Astrocyte of the hippocampus (primary cell): ENCODE measurements around the gene MAP1S.

Source experiments
- DNase-seq: peaks from one replicate; pipeline ENCODE4 v3.0.0; 2011; ENCODE audit warnings: low read depth, low spot score

MAP1S gene, protein sequence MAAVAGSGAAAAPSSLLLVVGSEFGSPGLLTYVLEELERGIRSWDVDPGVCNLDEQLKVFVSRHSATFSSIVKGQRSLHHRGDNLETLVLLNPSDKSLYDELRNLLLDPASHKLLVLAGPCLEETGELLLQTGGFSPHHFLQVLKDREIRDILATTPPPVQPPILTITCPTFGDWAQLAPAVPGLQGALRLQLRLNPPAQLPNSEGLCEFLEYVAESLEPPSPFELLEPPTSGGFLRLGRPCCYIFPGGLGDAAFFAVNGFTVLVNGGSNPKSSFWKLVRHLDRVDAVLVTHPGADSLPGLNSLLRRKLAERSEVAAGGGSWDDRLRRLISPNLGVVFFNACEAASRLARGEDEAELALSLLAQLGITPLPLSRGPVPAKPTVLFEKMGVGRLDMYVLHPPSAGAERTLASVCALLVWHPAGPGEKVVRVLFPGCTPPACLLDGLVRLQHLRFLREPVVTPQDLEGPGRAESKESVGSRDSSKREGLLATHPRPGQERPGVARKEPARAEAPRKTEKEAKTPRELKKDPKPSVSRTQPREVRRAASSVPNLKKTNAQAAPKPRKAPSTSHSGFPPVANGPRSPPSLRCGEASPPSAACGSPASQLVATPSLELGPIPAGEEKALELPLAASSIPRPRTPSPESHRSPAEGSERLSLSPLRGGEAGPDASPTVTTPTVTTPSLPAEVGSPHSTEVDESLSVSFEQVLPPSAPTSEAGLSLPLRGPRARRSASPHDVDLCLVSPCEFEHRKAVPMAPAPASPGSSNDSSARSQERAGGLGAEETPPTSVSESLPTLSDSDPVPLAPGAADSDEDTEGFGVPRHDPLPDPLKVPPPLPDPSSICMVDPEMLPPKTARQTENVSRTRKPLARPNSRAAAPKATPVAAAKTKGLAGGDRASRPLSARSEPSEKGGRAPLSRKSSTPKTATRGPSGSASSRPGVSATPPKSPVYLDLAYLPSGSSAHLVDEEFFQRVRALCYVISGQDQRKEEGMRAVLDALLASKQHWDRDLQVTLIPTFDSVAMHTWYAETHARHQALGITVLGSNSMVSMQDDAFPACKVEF

DNA sequence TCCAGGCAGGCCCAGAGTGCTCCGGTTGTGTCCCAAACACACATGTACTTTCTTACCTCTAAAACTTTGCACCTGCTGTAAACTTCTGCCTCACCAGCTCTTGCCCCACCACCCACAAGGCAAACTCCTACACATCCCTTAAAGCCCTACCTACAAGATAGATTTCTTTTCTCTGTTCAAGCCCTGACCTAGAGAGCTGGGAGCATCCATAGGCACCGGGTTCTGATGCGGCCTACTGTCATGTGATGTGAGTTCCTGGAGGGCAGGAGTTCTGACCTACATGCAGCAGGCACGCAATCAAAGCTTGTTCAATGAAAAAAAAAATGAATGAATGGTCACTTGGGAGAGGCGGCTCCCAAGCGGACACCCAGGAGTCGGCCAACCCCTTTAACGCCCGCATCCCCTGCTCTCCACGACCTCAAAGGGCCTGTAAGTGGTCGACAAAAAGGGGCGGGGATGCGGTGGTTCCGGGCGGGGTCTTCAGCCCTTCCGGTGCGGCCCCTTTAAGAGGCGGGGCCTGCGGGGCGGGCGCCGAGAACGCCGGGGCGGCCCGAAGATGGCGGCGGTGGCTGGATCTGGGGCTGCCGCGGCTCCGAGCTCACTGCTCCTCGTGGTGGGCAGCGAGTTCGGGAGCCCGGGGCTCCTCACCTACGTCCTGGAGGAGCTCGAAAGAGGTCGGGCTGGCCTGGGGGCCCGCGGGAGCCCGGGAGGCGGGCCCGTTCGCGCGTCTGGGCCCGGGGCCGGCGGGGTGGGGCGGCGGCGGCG is at the start of gene MAP1S:
MAP1S (plus strand) TSS at position 534 of the 765 bp plus-strand sequence; CDS start at position 557, 23 bp downstream.
- peak; percentile 77 for DNase-seq

DNA sequence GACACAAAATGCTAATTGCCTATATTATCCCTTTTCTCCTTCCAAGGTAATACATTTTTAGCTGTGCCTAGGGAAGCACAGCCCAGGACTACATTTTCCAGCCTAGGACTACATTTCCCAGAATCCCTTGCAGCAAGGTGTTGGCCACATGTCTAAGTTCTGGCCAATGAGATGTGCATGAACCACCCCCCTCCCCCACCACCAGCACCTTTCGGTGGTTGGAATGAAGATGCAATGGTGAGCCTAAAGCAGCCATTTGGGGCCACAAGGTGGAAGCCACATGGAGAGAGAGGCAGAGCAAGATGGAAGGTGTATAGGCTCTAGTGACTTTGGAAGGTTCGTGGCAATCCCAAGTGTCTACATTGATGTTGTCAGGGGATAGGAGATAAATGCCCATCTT is 47.4 kb upstream of the MAP1S start:
- DNase-seq: peak; percentile 46

DNA sequence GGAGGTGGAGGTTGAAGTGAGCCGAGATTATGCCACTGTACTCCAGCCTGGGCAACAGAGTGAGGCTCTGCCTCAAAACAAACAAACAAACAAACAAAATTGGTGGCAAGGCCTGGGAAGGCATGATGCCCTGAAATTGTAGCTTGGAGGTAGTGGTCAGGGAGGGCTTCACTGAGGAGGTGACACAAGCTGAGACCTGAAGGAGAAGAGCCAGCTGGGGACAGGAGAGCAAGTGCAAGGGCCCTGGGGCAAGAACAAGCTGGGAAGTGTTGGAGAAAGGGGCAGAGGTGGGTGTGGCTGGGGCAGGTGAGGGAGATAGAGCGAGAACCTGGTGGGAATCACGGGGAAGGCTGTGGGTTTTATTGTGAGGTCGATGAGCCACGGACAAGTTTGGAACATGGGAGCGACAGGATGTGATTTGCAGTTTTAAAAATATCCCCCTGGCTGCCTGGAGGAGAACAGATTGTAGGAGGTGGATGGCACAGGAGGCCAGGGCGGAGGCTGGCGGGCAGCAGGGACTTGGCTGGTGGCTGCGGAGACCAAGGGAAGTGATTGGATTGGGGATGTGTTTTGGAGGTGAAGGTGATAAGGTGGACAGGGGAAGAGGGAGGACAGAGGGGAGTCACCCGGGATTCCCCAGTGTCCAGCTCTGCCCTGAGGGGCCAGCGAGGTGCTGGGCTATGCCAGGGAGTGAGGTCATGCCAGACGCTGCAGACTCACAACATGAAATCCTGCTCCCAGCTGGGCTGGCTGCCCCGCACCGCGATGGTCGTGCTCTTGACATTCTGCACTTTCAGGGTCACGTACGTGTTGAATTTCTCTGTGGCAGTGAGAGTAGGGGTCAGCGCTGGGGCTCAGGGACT is 45.1 kb upstream of the MAP1S start:
- DNase-seq: no peak

DNA sequence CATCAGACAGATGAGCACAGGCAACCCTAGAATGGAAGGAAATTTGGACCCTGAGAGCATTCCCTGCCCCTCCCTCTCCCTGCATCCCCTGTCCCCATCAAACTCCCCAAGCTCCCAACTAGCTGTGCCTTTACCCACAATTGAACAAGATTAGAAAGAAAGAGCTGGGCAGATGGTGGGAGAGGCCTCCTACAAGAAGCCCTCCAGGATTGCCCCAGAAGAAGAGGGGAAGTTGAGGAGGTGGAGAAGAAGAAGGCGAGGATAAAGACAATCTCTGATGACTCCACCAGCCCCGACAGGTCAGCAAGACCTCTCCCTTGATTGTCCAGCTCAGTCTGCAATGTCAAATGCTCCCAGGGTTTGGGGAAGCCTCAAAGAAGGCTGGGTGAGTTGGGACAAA is 43.0 kb upstream of the MAP1S start:
- DNase-seq: no peak

DNA sequence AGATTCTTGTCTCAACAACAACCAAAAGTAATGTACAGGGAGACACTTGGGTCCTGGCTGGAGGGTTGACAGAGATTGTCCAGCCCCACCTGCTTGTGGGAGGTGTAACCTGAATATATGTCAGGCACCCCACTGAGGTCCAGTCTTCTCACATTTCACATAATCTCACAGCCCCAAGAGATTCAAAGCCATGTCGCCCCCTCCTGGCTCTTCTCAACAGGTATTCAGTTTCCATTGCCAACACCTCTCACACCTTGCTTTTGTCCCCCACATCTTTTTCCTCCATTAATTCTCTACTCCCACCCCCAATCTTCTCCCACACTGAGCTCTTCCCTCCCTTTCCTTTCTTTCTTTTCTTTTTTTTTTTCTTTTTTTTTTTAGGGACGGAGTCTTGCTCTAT is 42.3 kb upstream of the MAP1S start:
- DNase-seq: no peak

DNA sequence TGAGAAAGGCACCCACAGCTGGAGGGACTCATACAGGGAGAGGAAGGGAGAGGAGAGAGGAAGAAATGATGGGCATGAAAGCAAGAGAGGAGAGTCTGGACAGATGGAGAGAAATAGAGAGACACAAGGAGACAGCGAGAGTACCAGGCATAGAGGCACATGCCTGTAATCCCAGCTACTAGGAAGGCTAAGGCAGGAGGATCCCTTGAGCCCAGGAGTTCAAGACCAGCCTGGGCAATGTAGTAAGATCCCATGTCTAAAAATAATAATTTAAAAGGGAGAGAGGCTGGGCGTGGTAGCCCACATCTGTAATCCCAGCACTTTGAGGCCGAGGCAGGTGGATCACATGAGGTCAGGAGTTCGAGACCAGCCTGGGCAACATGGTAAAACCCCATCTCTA is 40.4 kb upstream of the MAP1S start:
- no peak for DNase-seq

DNA sequence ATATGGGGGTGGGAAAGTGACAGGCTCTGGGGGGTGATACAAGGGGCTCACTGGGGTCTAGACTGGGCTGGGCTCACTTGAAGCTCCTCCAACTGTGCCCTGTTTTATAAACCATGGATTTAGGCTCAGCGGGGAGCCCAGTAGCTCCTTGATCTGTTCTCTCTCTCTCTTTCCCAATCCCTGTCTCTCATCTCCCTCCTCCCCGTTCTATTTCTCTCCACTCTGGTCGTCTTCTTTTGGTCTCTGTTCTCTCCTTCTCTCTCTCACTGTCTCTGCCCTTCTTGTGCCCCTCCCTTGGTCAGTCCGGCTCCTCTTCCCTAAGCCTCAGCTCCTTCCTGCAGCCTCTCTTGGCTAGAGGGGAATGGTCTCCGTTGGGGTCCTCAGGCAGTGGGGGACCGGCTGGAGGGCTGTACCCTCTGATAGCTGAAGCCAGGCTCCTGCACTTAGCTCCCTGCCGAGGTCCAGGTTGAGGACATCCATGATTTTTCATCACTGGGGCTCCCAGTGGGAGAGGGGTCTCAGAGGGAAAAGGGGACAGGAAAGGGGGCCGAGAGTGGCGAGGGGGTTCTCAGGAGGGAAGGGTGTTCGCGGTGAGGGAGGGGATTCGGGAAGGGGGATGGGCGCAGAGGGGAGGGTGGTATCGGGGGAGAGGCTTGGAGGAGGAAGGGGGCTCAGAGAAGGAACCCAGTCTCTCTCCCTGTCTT is 39.6 kb upstream of the MAP1S start:
- DNase-seq: no peak

DNA sequence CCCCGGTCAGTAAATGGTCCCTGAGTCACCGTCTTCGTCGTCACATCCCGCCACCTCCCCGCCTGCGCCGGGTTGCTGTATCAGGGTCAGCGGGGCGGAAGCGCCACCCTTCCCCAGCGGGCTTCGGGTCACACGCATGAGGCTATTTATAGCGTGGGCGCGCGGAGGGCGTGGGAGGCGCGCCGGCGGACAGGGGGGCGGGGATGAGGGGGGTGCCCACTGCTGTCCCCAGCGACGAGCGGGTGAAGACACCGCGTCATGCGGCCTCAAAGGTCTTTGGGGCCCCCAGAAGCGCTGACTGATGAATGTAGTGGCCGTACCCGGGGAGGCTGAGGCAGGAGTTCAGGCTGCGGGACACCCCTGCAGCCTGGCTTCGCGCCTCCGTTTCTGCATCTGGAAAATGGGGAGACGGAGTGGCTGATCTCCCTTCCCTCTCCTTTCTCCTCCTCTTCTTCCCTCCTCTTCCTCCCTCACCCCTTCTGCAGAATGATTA is 39.0 kb upstream of the MAP1S start:
- DNase-seq: peak; percentile 61

DNA sequence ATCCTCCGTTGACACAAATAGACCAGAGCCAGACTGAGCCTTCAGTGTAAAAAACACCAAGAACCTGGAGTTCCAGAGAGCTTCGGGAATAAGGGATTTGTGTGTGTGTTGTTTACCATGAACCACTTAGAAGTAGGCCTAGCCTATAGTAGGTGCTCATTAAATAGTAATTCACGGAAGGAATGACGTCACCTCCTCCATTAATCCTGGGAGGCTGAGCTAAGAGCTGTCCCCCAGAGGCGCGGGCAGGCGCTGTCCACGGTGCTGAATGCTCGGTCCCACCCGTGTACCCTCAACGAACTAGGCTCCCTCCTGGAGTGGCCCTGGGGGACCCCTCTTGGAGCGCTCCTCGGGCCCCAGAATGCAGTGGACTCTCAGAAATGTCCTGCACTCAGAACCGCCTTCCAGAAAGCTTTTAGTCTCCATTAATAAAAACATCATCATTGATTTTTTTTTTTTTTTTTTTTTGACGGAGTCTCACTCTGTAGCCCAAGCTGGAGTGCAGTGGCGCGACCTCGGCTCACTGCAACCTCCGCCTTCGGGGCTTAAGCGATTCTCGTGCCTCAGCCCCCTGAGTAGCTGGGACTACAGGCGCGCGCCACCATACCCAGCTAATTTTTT is 37.7 kb upstream of the MAP1S start:
- DNase-seq: peak; percentile 55

DNA sequence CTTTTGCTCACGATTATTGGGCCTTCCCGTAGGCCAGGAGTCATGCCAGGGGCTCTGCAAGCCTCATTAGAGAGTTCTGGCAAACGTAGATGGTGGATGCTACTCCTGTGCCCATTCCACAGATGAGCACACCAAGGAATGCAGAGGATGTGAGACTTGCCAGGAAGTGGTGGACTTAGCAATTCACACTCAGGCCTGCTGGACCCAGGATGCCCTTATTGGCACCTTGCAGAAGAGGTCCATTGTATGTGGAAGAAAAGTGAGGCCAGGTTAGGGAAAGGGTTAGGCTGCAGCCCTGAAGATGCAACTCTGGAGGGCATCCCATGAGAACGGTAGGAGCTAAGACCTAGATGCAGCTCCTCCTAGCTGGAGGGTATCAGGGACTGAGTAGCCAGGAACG is 37.0 kb upstream of the MAP1S start:
- no peak for DNase-seq

DNA sequence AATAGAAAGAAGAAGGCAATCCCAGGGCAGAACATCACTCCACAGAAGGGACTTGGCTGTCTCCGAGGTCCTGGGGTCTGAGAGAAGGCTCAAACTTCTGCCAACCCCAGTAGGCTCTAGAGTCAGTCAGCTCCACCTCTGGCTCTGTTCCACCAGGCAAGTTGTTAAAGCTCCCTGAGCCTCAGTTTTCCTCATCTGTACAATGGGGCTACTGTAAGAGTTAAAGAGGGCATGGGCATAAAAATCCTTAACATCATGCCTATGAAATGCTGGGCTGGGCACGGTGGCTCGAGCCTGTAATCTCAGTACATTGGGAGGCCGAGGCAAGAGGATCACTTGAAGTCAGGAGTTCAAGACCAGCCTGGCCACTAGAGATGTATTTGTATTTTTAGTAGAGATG is 36.2 kb upstream of the MAP1S start:
- DNase-seq: no peak

DNA sequence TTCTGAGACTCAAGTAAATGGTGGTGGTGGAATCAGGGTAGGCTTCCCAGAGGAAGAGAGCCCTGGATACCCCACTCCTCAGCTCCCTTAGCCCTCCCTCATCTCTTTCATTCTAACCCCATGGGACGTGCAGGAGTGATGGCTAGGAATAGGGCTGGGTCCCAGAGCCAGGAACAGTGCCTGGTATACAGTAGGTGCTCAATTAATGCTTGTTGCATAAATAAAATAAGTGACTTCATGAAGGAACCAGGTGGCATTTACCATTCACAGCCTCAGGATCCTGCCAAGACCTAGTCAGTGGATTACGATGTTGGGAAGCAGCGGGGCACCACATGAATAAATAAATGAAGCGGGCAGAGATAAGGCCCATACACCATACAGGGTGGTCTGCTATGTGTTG is 35.0 kb upstream of the MAP1S start:
- no peak for DNase-seq

DNA sequence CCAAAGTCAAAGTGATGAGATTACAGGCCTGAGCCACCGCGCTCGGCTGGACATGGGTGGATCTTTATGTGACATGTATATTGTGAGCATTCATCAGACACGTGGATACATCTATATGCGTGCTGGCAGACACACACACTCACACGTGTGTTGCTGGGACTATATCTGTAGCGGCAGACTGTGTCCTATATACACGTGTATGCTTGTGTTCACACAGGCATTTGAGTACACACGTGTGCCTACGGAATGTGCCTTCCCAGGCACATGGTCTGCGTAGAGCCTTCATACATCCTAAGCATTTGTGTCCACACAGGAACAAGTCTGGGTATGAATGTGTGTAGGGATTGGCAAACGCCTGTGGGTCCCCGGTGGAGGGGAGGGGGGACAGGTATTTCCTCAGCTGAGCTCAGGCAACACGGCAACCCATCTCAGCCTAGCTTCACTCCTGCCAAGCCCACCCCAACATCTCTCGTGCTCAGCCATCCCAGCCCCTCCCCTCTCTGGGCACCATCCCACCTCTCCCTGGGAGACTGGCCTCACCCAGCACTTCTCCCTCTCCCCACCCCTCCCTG is 33.7 kb upstream of the MAP1S start:
- no peak for DNase-seq

DNA sequence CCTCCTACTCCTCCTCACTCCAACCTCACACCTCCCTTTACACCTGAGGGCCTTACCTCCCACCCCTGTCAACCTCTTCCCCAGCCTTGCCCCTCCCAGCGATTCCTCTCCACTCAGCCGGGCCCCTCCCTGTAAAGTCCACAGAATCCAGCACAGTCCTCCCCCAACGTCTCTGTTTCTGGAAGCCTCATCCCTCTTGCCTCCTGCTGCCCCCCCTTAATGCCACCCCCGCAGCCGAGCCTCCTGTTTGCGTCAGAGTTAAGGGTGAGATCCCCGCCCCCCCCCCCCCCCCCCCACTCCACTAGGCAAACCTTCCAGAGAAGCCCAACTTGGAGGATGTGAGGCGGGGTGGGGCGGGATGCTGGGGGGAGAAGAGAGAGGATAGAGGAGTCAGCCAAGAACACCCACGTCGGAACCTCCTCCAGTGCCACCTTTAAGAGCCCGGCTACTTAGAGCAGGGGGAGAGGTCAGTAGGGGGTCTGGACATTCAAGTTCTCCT is 33.2 kb upstream of the MAP1S start:
- DNase-seq: no peak

DNA sequence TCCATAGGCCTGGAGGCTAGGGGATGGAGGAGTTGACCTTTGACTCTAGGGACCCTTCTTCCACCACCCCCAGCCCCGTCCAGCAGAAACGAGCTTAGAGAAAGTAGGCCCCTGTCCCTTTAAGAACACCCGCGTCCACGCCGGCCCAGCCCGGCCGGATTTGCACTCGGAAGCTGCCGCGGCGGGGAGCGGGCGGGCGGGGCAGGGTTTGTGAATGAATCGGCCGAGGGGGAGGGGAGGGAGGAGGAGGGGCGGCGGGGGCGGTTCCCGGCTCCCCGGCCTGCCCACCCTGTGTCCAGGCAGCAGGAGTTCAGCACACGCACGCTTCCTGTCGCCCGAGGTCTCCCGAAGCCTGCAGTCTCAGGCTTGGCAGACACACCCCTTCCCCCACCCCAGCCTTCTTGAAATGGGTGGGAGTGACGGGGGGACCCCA is 32.7 kb upstream of the MAP1S start:
- no peak for DNase-seq

DNA sequence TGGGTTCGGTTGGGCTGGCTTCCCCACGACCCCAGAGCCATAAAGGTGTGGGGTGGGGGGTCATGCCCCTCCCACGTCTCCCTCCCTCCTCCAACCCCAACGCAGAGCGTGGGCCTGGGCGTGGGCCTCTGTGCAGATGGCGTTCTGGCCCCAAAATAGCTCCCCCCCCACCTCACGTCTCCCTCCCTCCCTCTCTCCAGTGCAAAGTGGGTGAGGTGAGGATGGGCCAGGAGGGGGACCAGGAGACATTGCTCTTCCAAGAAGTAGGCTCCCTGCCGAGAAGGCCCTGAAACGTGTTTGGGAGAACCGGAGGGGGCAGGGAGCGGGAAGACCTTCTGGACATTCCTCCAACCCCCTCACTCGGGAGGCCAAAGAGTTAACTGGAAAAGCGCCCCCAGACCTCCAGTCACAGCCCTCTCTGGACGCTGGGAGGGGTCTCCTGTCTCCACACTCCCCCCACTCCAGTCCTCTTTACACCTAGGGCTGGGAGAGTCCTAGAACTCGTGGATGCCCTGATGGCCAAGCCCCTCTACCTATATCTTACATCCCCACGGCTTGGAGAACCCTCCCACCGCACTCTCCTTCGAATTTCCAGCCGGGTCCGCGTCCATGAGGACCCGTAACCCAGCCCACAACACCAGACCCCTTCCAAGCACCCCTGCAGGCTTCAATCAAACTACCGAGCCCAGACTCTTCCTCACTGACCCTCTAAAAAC is 32.0 kb upstream of the MAP1S start:
- DNase-seq: no peak

DNA sequence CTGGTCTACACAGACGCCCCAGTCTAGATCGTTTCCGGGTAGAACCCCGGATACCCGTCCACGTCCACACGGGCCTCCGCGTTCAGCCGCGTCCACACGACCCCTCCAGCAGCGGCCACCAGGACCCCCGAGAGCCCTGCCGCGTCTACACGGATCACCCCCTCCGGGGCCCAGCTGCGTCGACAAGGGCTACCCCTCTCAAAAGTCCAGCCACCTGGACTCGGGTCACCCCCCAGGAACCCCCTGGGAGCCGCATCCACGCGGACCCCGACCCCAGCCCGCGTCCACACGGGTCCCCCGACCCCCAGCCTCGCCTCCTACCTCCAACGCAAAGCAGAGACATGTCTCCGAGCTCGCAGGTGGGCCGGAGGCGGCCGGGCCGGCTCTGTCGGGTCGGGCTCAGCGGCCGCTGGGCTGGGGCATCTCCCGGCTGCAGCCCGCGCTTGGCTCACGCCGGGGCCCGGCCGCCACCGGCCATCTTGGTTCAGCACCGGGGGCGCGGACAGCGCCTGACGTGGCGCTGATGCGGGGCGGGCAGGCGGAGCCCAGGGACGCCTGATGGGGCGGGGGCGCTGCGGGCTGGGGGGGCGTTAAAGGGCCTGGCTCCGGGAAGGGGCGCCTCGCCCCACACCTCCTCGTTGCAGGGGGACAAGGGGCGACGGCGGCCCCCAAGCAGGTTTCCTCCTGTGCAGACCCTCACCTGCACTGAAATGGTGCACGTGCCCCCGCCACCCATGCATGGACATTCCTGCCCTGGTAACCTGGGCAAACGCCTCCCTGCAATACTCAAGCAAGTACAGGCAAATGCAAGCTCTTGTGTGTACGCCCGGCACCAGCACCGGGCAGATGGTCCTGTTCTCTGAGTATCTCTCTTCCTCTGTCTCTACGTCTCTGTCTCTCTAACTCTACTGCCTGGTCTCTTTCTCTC is 31.2 kb upstream of the MAP1S start, which contains the start of gene UNC13A:
UNC13A (minus strand) TSS at position 498 of the 928 bp plus-strand sequence; CDS start at position 343, 155 bp downstream.
- DNase-seq: peak; percentile 77
